HG03066 (cell line): ENCODE data around the gene BCAS3.

Experiments used
- ATAC-seq: cut with Tn5 transposase; IDR thresholded peaks from one replicate; pipeline ENCODE4 v1.9.1; 2021; ENCODE audit warnings: low read depth; ENCODE audit not compliant: unreplicated experiment

The BCAS3 gene

DNA sequence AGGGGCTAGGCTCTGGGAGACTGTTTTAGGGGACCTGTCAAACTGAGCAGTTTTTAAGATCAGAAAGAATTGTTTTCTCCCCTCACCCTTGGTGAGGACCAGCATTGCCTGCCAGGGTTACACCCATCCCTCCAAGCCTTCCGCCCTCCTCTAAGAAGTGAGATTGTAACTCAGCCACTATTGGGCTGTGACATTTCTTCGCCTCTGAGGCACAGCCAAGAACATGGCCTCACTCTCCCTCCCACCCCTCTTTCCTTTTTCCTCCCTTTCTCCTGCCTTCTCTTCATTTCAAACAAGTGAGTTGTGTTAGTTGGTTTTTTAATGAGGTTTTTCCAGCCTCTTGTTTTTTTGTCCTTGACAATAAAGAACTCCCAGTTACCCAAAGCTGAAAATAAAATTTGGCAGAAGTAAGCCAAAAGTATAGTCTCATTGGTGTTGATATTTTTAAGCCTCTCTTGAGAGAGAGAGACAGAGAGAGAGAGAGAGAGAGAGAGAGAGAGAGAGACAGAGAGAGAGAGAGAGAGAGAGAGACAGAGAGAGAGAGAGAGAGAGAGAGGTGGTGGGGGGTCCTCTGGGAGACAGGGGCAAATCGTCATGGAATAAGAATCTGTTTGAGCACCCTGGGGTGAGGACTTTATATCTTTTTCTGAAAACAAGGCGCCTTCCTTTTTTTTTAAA lies 644.8 kb downstream of the BCAS3 start:
- ATAC-seq: no peak

DNA sequence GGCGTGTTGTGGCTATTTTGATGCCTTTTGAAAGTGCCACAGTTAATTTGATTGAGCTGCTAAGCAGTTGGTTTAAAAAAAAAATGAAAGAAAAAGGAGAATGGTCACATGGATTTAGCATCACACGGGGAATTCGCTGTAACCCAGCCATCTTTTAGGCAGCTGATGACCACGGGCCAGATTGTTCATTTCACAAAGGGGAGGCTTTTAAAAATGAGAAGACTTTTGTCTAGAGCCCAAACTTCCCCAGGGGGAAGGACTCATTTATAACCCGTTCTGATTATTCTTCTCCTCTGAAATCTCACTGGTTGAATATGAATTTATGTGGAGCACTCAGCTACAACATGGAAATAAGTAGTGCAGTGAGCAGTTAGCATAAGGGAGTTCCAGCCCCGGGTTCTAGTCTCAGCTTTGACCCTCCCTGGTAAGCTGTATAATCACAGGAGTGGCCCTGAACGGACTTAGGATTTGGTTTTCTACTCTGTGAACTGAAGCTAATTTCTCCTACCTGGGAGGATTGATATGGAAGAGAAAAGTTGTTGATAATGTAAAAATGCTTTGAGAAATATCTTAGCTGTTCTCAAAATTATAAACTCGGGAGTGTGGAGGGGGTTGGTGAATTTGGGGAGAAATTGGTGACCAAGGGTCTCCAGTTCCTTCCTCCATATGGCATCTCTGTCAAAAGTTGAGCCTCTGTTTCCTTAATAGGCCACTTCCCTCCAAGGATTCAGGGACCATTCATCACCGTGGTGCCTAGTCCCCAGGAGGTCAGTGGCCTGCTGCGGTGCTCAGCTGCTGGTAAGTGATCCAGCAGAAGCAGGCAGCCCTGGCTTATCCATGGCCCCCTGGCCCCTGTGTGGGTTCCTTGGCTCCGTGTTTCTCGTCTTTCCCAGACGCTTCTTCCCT lies 645.6 kb downstream of the BCAS3 start:
- ATAC-seq: no peak

DNA sequence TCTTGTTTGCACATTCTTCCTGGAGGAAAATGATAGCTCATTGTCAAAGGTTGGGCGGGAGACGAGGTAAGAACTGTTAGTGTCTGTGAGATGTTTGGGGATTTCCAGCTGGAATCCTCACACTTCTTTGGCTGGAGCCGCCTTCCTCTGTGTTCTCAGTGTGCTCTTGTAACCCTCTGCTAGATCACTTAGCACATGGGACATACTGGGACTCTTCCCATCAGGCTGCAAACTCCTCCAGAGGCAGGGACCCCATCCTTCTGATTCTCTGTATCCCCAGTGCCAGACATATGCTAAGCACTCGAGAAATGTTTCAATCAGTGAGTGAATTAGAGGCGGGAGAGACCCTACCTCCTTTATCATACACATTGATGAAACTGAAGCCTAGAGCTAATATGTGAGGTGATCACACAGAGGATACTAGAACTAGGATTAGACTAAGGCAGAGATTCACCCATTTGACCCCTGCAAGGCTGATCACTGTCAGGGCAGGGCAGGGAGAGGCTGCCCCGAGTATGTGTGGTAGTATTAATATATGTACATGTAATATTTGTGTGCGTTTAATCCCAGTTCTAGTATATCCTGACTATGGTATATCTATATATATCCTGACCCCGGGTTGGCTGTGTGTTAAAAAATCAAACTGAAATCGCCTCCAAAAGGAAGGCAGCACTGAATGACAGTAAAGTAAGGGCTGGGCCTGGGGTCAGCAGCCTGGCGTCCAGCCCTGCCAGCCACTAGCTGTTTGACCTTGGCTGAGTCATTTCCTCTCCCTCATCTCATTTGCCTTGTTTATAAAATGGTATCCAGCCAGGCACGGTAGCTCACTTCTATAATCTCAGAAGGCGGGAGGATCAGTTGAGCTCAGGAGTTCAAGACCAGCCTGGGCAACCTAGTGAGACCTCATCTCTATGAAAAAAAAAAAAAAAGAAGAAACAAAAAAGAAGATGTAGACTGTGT lies 646.5 kb downstream of the BCAS3 start:
- ATAC-seq: no peak

DNA sequence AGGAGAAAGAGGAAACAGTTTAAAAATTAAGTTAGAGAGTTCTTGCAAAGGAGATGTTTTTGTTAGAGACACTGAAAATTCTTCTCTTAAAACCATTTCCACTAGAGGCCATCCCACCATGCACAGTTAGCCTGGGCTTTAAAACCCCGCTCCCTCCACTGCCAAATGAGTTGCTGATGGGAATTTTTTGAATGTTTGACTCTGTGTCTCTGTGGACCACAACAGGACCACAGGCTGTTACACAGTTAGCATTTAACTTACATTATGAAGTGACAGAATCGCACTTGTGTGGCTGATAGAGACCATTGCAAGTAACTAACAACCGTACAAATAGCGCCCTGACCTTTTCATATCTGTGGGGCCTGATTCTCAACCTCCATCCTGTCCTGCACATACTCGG lies 647.3 kb downstream of the BCAS3 start:
- ATAC-seq: no peak

DNA sequence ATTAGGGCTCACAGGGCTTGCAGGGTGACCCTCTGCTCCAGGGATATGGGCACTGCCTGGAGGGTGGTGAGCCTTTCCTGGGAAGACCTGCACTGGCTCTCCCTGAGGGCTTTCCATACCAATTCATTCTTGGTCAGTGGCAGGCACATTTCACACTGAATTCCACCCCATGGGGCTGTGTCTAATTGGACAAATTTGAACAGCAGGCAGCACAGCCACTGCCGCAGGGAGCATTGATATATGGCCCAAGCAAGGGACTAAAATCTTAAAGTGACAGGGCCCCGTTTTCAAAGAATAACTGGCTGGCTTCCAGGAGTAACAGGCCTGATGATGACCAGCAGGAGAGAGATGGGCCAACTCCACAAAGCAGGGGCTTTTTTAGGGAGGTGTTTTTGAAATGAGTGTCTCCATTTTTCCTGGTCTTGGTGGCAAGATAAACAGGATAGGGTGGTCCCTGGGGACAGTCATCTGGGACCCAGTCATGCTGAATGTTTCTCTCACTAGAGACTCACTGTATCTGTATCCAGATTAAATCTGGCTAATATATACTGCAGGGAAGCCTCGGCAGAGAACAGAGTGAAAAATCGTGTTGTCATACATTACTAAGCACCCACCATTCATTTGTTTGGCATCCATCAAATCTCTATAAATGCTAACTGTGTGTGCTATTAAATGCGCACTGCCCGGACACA lies 647.9 kb downstream of the BCAS3 start:
- ATAC-seq: no peak

DNA sequence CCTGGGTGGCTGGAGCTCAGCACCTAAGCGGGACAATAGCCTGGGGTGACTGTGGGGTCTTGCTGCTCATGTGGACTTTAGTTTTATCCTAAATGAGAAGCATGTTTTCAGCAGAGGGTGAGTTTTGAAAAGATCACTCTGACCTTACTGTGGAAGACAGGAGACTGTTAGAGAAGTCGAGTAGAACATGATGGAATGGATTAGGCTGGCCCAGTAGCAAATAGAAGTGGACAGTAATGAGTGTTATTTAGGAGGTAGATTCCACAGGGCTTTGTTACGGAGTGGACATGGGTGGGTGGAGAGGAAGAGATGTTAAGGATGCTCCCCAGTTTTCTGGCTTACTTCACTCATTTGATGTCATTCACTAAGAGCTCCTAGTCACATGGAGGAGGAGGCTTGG lies 648.7 kb downstream of the BCAS3 start:
- no peak for ATAC-seq

DNA sequence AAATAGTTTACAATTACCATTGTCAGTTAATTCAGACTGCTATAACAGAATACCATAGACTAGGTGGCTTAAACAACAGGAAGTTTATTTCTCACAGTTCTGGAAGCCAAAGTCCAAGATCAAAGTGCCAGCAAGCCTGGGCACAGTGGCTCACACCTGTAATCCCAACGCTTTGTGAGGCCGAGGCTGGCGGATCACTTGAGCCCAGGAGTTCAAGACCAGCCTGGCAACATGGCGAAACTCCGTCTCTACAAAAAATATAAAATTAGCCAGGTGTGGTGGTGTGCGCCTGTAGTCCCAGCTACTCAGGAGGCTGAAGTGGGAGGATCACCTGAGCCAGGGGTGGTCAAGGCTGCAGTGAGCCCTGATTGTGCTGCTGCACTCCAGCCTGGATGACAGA lies 650.7 kb downstream of the BCAS3 start:
- no peak for ATAC-seq

DNA sequence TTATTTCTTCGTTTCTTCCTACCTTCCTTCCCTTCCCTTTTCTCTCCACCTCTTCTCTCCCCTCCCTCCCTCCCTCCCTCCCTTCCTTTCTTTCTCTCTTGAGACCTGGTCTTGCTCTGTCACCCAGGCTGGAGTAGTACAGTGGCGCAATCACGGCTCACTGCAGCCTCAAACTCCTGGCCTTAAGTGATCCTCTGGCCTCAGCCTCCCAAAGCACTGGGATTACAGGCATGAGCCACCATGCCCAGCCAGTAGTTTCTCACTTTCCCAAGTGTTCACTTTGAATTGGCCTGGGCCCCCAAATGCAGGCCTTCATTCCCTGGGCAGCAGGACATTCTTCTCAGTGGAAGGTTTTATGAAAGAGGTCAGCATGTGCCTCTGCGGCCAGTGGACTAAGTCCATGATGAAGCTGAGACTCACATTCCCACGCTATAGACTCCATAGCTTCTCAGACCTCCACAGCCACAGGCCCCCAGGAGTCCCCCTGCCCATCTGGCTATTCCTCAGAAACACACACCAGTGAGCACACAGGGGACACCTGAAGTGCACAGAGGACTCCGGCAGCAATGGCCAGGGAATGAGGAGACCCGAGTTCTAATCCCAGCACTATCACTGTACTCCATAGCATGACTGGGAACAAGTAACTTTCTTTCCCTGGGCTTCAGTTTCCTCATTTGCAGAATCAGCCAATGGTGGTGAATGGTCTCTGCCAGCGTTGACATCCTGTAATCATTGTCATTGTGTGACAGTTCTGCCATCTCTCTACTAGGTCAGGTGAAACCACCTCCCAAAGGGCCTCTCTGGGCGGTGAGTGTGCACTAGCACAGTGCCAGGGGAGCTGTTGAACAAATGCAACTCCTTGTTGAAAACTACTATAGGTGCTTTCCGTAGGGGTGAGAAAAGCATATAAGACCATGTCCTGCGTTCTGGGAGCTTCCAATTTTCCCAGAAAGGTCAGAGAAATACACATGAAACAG lies 652.8 kb downstream of the BCAS3 start:
- no peak for ATAC-seq

DNA sequence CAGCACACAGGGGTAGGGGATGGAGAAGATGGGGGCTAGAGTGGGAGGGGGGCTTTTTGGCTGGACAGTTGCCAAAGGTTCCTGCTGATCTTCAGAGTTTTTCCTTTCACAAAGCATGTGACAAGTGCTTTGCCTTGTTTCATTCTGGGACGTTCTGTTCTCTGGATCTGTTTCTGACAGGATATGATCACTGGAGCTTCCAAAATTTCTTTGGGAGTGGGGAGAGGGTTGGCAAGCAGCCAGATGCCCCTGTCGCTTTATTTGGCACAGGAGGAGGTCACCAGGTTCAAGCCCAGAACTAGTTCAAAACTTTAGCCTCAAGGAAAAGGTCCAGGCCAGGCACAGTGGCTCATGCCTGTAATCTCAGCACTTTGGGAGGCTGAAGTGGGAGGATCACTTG lies 653.5 kb downstream of the BCAS3 start:
- ATAC-seq: no peak

DNA sequence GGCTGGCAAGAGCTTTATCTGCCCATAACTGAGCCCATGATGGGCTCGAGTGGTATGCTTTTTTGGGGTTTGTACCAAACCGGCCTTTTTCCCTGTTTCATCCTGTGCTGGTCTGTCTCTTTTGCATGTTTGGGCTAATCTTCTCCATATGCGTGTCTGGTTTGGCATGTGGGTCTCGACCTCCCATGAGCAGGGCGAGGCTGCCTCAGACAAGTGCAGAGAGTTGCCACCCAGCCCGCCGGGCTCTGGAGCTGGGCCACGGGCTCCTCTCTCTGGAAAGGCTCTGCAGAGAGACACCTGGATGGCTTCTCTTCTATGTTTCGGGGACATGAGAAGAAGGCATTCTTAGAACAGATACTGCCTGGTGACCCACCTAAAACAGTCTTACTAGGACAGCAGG lies 654.2 kb downstream of the BCAS3 start:
- ATAC-seq: no peak

DNA sequence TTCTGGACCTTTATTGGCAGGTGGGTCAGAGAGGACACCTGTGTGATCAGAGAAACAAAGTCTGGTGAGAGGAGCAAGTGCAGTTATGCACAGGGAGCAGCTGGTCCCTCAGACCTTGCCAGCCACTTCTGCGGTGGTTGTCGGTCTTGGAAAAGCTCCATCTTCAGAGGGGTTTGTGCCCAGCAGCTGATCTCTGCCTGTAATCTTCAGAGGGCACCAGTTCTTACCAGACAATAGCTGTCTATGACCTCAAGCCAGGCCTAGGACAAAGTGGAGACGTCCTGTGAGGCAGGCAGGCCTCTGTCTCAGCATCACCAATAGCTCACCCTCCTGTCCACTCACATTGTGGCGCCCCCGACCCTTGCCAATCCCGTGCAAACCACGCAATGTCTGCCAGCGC lies 655.5 kb downstream of the BCAS3 start:
- ATAC-seq: no peak

DNA sequence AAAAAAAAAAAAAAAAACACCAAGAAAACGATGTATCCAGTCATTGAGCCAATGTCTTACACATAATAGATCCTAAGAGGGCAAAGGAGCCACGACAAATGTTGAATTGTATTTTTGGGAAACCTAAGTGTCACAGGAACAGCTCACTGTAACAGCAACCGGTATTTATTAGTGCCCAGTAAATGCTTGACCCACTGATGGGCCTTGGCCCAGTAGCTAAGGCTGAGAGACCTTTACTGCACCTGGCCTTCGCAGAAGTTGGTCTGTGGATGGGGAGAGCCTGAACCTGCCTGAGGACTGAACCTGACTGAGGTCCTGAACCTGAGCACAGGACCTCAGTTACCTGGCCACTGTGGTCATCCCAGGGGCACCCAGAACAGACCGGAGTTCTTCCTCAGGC lies 657.0 kb downstream of the BCAS3 start:
- ATAC-seq: no peak

DNA sequence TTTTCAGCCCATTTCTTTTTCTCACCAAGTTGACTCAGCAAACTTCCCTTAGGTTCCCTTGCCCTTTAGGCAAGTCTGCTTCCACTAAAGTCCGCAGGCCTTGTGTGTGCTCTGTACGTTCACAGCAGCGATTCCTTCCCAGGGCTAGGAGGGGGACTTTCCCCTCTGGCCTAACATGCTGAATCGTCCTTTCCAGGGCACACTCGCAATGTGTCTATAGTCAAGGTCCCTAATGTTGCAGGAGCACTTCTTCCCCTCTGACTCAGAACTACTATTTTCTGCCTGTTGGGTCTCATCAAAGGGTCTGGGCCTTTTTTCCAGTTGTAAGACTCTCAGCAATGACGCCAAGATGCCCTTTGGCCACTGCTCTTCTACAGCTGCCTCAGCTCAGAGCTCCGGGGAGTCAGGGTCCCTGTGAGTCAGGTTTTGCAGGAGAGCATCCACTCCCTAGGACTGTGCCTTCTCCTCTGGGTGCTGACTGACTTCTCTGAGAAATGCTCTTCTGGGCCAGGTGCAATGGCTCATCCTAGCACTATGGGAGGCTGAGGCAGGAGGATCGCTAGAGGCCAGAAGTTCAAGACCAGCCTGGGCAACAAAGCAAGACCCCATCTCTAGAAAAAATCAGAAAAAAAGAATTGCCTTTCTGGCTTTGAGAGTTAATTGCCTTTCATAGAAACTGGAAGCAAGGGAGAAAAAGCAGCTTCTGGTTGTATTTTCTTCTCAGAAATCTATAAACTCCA lies 657.6 kb downstream of the BCAS3 start:
- no peak for ATAC-seq

DNA sequence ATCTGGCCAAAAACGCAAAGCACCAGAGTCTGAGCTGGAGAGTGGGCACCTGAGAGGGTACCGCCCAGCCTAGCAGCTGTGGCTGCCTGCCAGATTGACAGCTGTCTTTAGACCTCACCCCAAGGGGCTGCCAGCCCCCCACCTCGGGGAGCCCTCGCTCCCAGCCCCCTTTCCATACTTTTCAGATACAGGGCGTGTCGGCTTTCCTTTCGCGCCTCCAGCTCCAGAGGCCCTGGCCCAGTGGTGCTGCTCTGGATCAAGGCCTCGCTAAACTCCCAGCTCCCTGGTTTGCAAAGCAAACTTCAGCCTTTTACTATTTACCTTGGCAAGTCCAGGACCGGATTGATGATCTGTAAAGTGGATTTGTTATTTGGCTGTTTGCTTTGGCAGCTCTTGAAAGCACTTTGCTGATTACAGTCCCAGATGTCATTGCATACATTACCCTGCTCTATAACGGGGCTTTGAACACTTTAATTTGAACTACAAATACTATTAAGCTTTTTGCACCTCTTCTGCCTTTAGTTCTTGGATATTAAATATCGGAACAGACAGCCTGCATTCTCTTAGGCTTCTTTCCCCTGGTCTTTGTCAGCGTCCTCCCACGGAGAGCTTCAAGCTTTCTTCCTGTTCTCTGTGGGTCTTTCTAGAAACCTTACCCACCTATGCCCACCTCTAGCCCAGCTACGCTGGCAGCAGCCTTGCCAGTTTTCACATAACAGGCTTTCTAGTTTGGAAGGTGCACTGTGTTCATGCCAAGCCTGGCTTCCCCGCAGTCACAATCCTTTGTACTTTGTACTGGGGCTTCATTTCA lies 658.4 kb downstream of the BCAS3 start:
- ATAC-seq: no peak

DNA sequence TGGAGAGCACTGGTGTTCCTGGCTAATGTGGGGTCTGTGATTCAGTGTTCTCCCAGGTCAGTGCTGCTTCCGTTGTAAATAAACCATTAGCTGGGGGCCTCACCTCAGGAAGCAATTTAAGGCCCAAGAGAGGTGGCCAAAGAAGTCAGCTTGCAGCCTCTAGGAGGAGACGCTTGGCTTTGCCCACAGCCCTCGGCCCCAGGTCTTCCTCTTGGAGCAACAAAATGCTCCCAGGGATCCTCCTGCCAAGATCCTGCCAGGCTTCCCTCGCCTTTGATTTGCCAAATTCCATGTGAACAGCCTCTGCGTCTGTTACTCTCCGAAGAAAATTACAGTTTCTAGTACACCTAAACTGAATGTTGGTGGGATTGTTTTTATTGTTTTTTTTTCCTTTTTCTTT lies 659.6 kb downstream of the BCAS3 start:
- ATAC-seq: no peak

DNA sequence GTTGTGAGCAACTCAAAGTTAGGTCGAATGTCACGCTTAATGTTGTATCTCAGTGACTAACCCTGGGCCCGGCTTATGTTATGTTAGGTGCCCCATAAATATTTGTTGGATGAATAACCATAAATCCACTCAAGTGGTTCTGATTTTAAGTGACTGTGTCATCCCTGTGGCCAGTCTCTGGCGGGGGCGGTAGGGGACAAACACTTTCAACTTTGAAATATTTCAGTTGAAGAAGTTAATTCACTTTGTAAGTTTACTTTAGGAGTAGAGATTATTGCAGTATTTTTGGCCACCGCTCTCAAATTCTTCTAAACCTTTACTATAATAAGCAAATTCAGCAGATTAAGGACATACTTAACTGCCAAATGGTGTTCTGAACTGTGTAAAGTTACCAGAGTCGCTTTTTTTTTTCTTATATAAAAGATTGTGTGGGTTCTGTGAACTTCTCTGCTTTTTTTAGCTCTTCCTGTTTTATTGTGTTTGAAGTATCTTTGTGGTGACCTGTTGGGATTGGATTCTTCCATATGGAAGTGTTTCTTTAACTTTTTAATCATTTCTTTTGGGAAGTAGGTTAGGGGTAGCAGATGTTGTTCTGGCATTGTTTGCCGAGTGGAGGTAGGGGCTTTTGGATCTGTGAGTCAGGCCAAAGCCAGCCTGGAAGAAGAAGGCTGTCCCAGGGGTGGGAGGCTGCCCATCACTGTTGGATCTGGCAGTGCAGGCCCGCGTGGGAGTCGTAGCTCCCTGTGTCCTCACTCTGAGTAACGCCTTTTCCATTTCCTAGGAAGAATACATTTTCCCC lies 660.5 kb downstream of the BCAS3 start:
- no peak for ATAC-seq
